Tibial nerve (tissue), 4 donors: ENCODE measurements around the gene BANK1.

Experiments used
- EP300 ChIP-seq, 2 donors: sonication (generic); formaldehyde crosslinking; IDR thresholded peaks; one replicate each; pipeline ENCODE4 v1.6.1; 2017; ENCODE audit warnings: antibody characterized with exemption in 2 of 2, mild to moderate bottlenecking in 1 of 2
- TF ChIP-seq, protein P1 (sequence below), 5 experiments: fragments of 200-600 bp in 3 of 5; fragments of 450-650 bp in 2 of 5; sonication (generic) in 3 of 5; IDR thresholded peaks; one replicate each; pipeline ENCODE4 v1.5.1; 2016 to 2019; ENCODE audit warnings: antibody characterized with exemption in 5 of 5, mild to moderate bottlenecking in 3 of 5, moderate library complexity in 2 of 5

DNA sequence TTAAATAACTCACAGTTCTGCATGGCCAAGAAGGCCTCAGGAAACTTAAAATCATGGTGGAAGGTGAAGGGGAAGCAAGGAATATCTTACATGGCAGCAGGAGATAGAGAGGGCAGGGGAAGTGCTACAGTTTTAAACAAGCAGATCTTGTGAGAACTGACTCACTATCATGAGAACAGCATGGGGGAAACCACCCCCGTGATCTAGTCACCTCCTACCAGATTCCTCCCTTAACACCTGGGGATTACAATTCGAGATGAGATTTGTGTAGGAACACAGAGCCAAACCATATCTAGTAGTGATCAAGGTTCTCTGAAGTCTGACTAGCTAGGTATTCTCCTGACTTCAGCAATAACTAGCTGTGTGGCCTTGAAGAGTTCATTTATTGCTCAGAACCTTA lies 56.0 kb downstream of the BANK1 start:
- TF ChIP-seq, protein P1, sequence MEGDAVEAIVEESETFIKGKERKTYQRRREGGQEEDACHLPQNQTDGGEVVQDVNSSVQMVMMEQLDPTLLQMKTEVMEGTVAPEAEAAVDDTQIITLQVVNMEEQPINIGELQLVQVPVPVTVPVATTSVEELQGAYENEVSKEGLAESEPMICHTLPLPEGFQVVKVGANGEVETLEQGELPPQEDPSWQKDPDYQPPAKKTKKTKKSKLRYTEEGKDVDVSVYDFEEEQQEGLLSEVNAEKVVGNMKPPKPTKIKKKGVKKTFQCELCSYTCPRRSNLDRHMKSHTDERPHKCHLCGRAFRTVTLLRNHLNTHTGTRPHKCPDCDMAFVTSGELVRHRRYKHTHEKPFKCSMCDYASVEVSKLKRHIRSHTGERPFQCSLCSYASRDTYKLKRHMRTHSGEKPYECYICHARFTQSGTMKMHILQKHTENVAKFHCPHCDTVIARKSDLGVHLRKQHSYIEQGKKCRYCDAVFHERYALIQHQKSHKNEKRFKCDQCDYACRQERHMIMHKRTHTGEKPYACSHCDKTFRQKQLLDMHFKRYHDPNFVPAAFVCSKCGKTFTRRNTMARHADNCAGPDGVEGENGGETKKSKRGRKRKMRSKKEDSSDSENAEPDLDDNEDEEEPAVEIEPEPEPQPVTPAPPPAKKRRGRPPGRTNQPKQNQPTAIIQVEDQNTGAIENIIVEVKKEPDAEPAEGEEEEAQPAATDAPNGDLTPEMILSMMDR (IDR thresholded peaks at IDR 0.05): no peak
- TF ChIP-seq EP300 (IDR thresholded peaks at IDR 0.05): no peak
